ENCODE measurements around the gene ADORA1.
A peak's percentile ranks its signal among the peaks of the same experiment; 100 is the strongest.

DNA sequence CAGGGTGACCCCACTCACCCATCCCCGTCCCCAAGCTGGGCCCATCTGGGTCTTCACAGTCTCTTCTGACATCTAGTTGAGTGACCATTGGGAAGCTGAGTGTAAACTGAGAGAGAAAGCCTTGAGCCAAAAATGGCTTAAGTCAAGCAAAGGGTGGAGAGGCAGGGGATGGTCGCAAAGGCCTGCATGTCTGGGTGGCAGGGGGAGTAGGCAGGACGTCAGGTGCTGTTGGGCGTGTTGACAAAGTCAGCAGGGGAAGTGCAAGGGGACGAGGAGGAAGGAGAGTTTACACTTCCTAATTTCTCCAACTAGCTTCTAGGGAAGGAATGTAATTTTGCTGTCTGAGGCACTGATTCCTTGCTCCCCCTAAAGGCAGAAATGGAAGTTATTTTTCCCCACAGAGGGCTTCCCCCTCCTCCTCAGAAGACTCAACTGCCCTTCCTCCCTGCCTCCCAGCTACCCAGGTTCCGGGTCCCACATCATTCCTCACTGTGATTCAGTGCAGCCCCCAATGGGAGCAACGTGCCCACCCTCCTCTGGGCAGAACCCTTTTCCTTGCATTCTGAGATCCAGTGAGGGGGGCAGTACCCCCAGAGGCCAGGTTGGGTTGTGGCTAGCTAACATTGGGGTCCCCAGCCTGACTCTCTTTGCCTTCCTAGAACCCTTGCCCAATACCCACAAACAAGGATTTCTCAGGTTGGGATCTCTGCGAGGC, 1.2 kb upstream of the ADORA1 start:
- no peak for TF ChIP-seq POLR2A (IDR thresholded peaks at IDR 0.05)
- TF ChIP-seq, protein P1, sequence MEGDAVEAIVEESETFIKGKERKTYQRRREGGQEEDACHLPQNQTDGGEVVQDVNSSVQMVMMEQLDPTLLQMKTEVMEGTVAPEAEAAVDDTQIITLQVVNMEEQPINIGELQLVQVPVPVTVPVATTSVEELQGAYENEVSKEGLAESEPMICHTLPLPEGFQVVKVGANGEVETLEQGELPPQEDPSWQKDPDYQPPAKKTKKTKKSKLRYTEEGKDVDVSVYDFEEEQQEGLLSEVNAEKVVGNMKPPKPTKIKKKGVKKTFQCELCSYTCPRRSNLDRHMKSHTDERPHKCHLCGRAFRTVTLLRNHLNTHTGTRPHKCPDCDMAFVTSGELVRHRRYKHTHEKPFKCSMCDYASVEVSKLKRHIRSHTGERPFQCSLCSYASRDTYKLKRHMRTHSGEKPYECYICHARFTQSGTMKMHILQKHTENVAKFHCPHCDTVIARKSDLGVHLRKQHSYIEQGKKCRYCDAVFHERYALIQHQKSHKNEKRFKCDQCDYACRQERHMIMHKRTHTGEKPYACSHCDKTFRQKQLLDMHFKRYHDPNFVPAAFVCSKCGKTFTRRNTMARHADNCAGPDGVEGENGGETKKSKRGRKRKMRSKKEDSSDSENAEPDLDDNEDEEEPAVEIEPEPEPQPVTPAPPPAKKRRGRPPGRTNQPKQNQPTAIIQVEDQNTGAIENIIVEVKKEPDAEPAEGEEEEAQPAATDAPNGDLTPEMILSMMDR (IDR thresholded peaks at IDR 0.05) = peak in 2 of 6 experiments; percentile 12 to 19

All from Peyer's patch (tissue), 4 donors.